ENCODE results near the gene RPN2. TPM values are rescaled to one million over a fixed set of nuclear protein-coding genes. Genes with fewer than 3 reads are reported as not detected.

The RPN2 gene
- total RNA-seq, 4 donors from 2014 or later, result 89.7 to 125 (median 111) TPM

GRCh38 chr20:37243076-37243936 lies 64.2 kb downstream of the RPN2 start:
- Histone ChIP-seq H3K9me3 (no peaks in the 10 kb centered on the region), H3K4me3 (no peak overlapping the region), H3K27ac (replicated peaks in 1 of 4) (peak overlapping the region; percentile 32 to 72 (median 55)), H3K4me1 (peaks cover 19 to 61% (median 52%) of the 10 kb centered on the region in 4 donors), H3K27me3 (no peaks in the 10 kb centered on the region), H3K36me3 (peaks cover 13 to 53% (median 40%) of the 10 kb centered on the region in 4 donors)
- no peak for DNase-seq (ENCODE audit: extremely low spot score)
- TF ChIP-seq EP300 (IDR thresholded peaks at IDR 0.05), result no peak
- no peak for TF ChIP-seq POLR2AphosphoS5 (IDR thresholded peaks at IDR 0.05)
- TF ChIP-seq POLR2A (IDR thresholded peaks at IDR 0.05; ENCODE audit: low read depth), result no peak
- TF ChIP-seq, protein P1, sequence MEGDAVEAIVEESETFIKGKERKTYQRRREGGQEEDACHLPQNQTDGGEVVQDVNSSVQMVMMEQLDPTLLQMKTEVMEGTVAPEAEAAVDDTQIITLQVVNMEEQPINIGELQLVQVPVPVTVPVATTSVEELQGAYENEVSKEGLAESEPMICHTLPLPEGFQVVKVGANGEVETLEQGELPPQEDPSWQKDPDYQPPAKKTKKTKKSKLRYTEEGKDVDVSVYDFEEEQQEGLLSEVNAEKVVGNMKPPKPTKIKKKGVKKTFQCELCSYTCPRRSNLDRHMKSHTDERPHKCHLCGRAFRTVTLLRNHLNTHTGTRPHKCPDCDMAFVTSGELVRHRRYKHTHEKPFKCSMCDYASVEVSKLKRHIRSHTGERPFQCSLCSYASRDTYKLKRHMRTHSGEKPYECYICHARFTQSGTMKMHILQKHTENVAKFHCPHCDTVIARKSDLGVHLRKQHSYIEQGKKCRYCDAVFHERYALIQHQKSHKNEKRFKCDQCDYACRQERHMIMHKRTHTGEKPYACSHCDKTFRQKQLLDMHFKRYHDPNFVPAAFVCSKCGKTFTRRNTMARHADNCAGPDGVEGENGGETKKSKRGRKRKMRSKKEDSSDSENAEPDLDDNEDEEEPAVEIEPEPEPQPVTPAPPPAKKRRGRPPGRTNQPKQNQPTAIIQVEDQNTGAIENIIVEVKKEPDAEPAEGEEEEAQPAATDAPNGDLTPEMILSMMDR (IDR thresholded peaks at IDR 0.05), result no peak
- intact Hi-C loops (cut with DNase I), result loop anchor here (5.0 kb wide), 1 partner anchor 41 kb away; no protein-coding TSS in a partner anchor
- WGBS, result 88% methylated on average over 15 of the region's 16 CpGs

DNA sequence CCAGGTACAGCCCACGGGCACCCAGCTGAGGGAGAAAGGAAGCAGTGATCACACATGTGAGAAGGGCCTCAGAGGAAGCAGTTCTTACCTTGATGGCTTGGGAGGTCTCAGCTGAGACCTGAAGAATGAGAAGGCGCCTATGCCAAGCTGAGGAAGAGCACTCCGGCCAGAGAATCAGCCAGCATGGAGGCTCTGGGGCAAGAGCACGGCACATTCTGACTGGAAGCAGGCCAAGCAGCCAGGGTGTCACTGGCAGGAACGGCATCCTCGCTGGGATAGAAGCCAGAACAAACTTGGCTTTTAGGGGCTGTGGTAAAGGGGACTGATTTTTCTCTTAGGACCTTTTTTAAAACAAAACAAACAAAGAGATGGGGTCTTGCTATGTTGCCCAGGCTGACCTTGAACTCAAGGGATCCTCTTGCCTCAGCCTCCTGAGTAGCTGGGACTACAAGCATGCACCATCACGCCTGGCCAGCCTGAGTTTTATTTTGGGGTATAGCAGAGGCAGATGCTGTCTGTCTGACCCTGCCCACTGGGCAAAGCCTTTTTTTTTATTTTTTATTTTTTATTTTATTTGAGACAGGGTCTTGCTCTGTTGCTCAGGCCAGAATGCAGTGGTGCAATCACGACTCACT lies 64.9 kb downstream of the RPN2 start:
- Histone ChIP-seq H3K27ac (replicated peaks in 1 of 4) (peak overlapping the region; percentile 32 to 72 (median 55)), H3K27me3 (no peaks in the 10 kb centered on the region), H3K36me3 (peaks cover 13 to 46% (median 35%) of the 10 kb centered on the region in 4 donors), H3K4me3 (no peak overlapping the region), H3K9me3 (no peaks in the 10 kb centered on the region), H3K4me1 (peaks cover 16 to 53% (median 45%) of the 10 kb centered on the region in 4 donors)
- intact Hi-C loops (cut with DNase I), result loop anchor here (5.0 kb wide), 1 partner anchor 42 kb away; no protein-coding TSS in a partner anchor
- WGBS, result 75% methylated on average over 5 of the region's 8 CpGs
- DNase-seq (ENCODE audit: extremely low spot score), result no peak
- TF ChIP-seq POLR2A (IDR thresholded peaks at IDR 0.05; ENCODE audit: low read depth) (no peak), POLR2AphosphoS5 (IDR thresholded peaks at IDR 0.05) (peak in 1 of 2 donors; percentile 11)

GRCh38 chr20:37244572-37244957 lies 65.4 kb downstream of the RPN2 start:
- peaks cover 13 to 48% (median 41%) of the 10 kb centered on the region in 4 donors for H3K4me1 ChIP-seq
- DNase-seq (ENCODE audit: extremely low spot score), result no peak
- no peak overlapping the region for H3K27ac ChIP-seq (replicated peaks in 1 of 4)
- no peaks in the 10 kb centered on the region for H3K27me3 ChIP-seq
- no peak overlapping the region for H3K4me3 ChIP-seq
- no peaks in the 10 kb centered on the region for H3K9me3 ChIP-seq
- TF ChIP-seq POLR2A (IDR thresholded peaks at IDR 0.05; ENCODE audit: low read depth) (no peak), POLR2AphosphoS5 (IDR thresholded peaks at IDR 0.05) (no peak), EP300 (IDR thresholded peaks at IDR 0.05) (no peak)
- TF ChIP-seq, protein P1 (IDR thresholded peaks at IDR 0.05), result no peak
- H3K36me3 ChIP-seq, result peaks cover 13 to 42% (median 33%) of the 10 kb centered on the region in 4 donors
- 76% methylated on average over 5 of the region's 5 CpGs for WGBS
- intact Hi-C loops (cut with DNase I), result loop anchor here (5.0 kb wide), 1 partner anchor 42 kb away; no protein-coding TSS in a partner anchor

- 86% methylated on average over 25 of the region's 25 CpGs for WGBS
- peaks cover 13 to 43% (median 32%) of the 10 kb centered on the region in 4 donors for H3K4me1 ChIP-seq
- no peak overlapping the region for H3K27ac ChIP-seq (replicated peaks in 1 of 4)
- no peaks in the 10 kb centered on the region for H3K27me3 ChIP-seq
- H3K36me3 ChIP-seq, result peaks cover 13 to 36% (median 26%) of the 10 kb centered on the region in 4 donors
- H3K9me3 ChIP-seq, result no peaks in the 10 kb centered on the region
- intact Hi-C loops (cut with DNase I), result no loop called here
- TF ChIP-seq POLR2A (IDR thresholded peaks at IDR 0.05; ENCODE audit: low read depth) (no peak), POLR2AphosphoS5 (IDR thresholded peaks at IDR 0.05) (no peak), EP300 (IDR thresholded peaks at IDR 0.05) (no peak)
- TF ChIP-seq, protein P1 (IDR thresholded peaks at IDR 0.05), result no peak
- no peak for DNase-seq (ENCODE audit: extremely low spot score)
- no peak overlapping the region for H3K4me3 ChIP-seq
These were observed 66.4 kb downstream of the RPN2 start for GRCh38 chr20:37245216-37246150.
